ENCODE data around the gene CFAP410. TPM values are rescaled to one million over a fixed set of nuclear protein-coding genes. Genes with fewer than 3 reads are reported as not detected.

The CFAP410 gene
- total RNA-seq, 3 donors from 2014 or later: 22.2 to 31.1 (median 27.8) TPM

- TF ChIP-seq CTCF (IDR thresholded peaks at IDR 0.05): no peak
- no peak for TF ChIP-seq POLR2A (IDR thresholded peaks at IDR 0.05)
- no peak for TF ChIP-seq POLR2AphosphoS5 (IDR thresholded peaks at IDR 0.05)
- H3K9me3 ChIP-seq: no peaks in the 10 kb centered on the region
- intact Hi-C loops (cut with DNase I; ENCODE audit: low total_unique reads): no loop called here
- no peaks in the 10 kb centered on the region for H3K27me3 ChIP-seq
- peak overlapping the region in 1 of 3 donors; percentile 71 for H3K4me3 ChIP-seq
- peak overlapping the region; percentile 99 for H3K27ac ChIP-seq
- H3K4me1 ChIP-seq: peaks cover 0 to 7% of the 10 kb centered on the region in 2 donors
- DNase-seq (ENCODE audit: low spot score in 2 of 2): no peak
- no peaks in the 10 kb centered on the region for H3K36me3 ChIP-seq
These were observed 1.7 kb downstream of the CFAP410 start for GRCh38 chr21:44337449-44337848.

- Histone ChIP-seq H3K4me3 (no peak overlapping the region), H3K4me1 (peaks cover 0 to 7% of the 10 kb centered on the region in 2 donors), H3K9me3 (no peaks in the 10 kb centered on the region), H3K36me3 (no peaks in the 10 kb centered on the region), H3K27me3 (no peaks in the 10 kb centered on the region), H3K27ac (no peak overlapping the region)
- intact Hi-C loops (cut with DNase I; ENCODE audit: low total_unique reads): no loop called here
- no peak for DNase-seq (ENCODE audit: low spot score in 2 of 2)
- TF ChIP-seq POLR2AphosphoS5 (IDR thresholded peaks at IDR 0.05) (no peak), POLR2A (IDR thresholded peaks at IDR 0.05) (no peak), CTCF (IDR thresholded peaks at IDR 0.05) (no peak)
These were observed 3.7 kb downstream of the CFAP410 start for GRCh38 chr21:44335266-44336059.

- Histone ChIP-seq H3K4me3 (no peak overlapping the region), H3K9me3 (no peaks in the 10 kb centered on the region), H3K36me3 (no peaks in the 10 kb centered on the region), H3K4me1 (peaks cover 0 to 7% of the 10 kb centered on the region in 2 donors), H3K27me3 (no peaks in the 10 kb centered on the region), H3K27ac (no peak overlapping the region)
- intact Hi-C loops (cut with DNase I; ENCODE audit: low total_unique reads): no loop called here
- no peak for TF ChIP-seq CTCF (IDR thresholded peaks at IDR 0.05)
- TF ChIP-seq POLR2A (IDR thresholded peaks at IDR 0.05): no peak
- no peak for TF ChIP-seq POLR2AphosphoS5 (IDR thresholded peaks at IDR 0.05)
- DNase-seq (ENCODE audit: low spot score in 2 of 2): no peak
These were observed 4.7 kb downstream of the CFAP410 start for GRCh38 chr21:44334329-44335030.

DNA sequence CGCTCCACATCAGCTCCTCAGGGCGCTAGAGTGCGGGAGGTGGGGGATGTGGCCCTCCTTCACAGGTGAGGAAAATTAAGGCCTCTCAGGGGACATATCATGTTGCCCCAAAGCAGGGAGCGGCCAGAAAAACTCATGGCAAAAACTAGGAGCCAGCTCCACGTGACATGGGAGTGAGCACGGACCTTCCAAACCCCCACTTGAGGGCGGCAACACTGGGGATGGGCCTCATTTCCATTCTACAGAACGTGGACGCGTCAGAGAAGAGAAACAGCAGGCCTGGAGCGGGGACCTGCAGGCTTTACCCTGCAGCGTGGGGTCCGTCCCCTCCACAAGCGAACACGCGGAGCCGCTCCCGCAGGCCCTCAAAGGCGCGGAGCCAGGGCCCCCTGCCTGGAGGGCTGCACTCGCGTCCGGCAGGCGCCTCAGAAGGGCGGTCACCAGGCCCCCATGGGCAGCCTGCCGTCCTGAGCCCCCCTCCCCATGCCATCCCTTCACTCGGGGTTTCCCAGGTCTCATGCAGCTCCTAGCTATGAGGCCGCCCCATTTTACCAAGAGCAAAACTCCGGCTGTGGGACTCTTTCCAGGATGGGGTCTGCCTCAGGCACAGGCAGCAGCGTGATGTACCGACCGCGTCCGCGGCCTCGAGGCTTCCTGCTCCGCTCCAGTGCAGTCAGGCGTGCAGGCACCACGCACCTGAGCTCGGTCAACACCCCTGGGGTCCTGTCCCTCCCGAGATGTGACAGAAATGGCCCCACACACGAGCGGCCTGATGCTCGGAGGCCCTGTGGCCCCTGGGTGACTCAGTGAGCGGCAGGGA, 5.5 kb downstream of the CFAP410 start:
- H3K4me3 ChIP-seq: no peak overlapping the region
- TF ChIP-seq POLR2A (IDR thresholded peaks at IDR 0.05) (no peak), POLR2AphosphoS5 (IDR thresholded peaks at IDR 0.05) (no peak), CTCF (IDR thresholded peaks at IDR 0.05) (no peak)
- H3K36me3 ChIP-seq: no peaks in the 10 kb centered on the region
- no peak overlapping the region for H3K27ac ChIP-seq
- DNase-seq (ENCODE audit: low spot score in 2 of 2): no peak
- peaks cover 0 to 7% of the 10 kb centered on the region in 2 donors for H3K4me1 ChIP-seq
- no peaks in the 10 kb centered on the region for H3K9me3 ChIP-seq
- intact Hi-C loops (cut with DNase I; ENCODE audit: low total_unique reads): no loop called here
- no peaks in the 10 kb centered on the region for H3K27me3 ChIP-seq

Data from breast epithelium (tissue), 4 donors.